NCI-H748 (cell line): ENCODE data around the gene VAMP8.
"Not testable (repeated sequence)": the region's sequence is repeated elsewhere in the genome, so short reads cannot be mapped to it uniquely, and the experiment has no call there.

Source experiments
- DNase-seq: peaks from one replicate; lab custom pipeline; 2025; ENCODE audit not compliant: unreplicated experiment; lab: John Stamatoyannopoulos, UW

VAMP8 gene

DNA sequence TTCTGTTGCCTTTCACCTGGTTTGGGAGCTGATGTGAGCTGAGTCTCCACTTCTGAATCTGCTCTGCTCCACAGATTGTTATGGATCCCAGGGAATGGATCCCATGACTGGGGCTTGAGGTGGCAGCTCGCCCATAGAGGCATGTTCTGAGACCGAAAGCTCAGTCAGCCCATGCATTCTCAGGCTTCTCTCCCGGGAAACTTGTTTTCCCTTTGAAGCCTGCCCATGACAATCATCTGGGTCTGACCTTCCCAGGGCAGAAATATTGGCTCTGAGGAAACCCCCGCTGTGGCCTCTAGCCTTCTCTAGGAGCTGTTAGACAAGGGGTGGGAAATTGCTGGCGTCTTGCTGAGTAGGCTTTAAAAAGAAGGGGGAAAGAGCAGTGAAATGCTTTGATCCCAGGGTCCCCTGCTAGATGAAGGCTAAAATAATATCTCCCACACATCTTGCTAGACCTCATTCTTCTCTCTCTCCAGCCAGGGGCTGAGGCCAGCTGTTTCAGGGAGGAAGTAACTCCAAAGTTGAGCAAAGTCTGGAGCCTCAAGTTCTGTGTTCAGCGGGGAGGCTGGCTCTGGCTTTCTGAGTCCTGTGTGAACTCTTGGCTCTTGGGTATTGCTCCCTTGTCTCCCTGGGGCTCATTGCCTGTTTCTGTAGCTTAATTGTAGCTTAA lies 2.0 kb downstream of the VAMP8 start:
- no peak for DNase-seq

- DNase-seq, result no peak
Observed at GRCh38 chr2:85580206-85580605, 2.8 kb downstream of the VAMP8 start.

- no peak for DNase-seq
Observed at GRCh38 chr2:85582492-85582891, 5.1 kb downstream of the VAMP8 start.

- no peak for DNase-seq
Observed at GRCh38 chr2:85583667-85584353, 6.4 kb downstream of the VAMP8 start.

- no peak for DNase-seq
Observed at GRCh38 chr2:85584354-85584856, 7.0 kb downstream of the VAMP8 start, which contains the start of gene VAMP5. Gene VAMP5 (plus strand): TSS chr2:85584431. CDS start chr2:85584491, 60 bp downstream.

GRCh38 chr2:85584857-85585780 lies 7.7 kb downstream of the VAMP8 start:
- no peak for DNase-seq

DNA sequence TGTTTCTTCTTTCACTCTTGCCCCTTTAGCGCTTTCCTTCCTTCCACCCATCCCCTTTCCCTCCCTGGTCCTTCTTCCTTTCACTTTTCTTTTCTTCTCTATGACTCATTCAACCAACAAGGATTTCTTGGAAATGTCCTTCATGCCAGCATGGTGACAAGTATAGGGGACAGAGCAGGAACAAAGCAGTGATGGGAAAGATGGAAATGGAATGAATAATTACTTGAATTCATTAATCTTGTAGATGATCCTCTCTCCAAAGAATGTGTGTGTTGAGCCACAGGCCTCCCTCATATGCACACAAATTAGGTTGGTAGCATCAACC lies 8.4 kb downstream of the VAMP8 start:
- DNase-seq, result no peak

- DNase-seq, result no peak
Observed at GRCh38 chr2:85588236-85588635, 10.8 kb downstream of the VAMP8 start.

DNA sequence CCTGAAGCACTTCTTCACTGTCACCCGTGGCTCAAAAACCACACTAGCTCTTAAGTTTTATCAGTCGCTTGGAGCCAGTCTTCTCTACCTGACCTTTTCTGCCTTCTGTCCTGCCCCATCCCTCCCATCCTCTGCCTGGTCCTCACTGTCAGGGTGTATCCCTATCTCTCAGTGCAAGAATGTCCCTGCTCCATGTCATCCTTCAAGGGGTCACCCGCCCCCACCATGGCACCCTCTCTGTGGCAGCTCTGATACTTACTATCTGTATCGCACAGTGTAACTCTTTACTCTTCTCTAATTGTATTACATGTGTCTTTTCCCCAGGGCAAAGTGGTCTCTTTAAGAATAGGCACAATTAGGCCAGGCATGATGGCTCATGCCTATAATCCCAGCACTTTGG lies 11.3 kb downstream of the VAMP8 start:
- no peak for DNase-seq

DNA sequence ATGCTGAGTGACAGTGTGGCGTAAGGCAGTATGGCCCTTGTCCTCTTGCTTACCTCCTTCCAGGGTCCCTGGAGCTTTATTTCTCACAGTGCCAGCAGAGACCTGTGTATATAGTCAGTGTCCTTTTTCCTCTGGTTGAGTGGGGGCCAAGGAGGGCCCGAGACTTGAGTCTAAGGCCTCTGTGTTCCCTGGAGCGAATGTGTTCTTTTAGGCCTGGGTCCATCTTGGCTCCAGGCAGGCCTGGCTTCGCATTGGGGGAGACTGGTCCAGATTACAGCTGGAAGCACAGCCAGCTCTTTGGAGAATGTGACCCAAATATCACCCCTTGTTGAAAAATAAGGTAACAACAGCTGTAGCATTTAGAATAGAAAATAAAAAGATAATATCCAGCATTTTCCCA lies 11.8 kb downstream of the VAMP8 start:
- no peak for DNase-seq

- DNase-seq, result peak; percentile 12
Observed at GRCh38 chr2:85589982-85590791, 12.8 kb downstream of the VAMP8 start.

- no peak for DNase-seq
Observed at GRCh38 chr2:85590950-85591349, 13.6 kb downstream of the VAMP8 start.

- no peak for DNase-seq
Observed at GRCh38 chr2:85591563-85591962, 14.2 kb downstream of the VAMP8 start.

DNA sequence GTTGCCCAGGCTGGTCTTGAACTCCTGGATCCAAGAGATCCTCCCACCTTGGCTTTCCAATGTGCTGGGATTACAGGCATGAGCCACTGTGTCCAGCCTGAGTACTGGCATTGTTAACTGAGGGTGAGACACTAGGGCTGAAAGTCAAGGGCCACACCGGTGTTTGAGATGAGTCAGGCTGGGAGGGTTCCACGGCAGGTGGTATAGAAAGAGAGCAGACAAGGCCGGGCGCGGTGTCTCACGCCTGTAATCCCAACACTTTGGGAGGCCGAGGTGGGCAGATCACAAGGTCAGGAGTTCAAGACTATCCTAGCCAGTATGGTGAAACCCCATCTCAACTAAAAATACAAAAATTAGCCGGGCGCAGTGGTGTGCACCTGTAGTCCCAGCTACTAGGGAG lies 14.9 kb downstream of the VAMP8 start:
- not testable (repeated sequence) for DNase-seq

DNA sequence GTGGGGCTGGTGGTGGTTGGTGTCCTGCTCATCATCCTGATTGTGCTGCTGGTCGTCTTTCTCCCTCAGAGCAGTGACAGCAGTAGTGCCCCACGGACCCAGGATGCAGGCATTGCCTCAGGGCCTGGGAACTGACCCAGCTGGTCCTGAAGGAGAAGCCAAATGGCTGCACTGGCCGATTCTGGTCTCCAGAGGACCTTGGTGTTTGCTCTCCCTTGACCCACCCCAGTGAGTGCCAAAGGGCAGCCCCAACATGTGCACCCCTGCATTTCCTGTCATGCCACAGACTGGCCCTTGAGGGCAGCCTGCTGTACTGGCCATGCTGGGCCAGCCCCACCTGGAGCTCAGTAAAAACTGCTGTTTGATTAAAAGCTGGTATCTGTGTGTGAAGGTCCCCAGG lies 15.6 kb downstream of the VAMP8 start:
- DNase-seq, result no peak

DNA sequence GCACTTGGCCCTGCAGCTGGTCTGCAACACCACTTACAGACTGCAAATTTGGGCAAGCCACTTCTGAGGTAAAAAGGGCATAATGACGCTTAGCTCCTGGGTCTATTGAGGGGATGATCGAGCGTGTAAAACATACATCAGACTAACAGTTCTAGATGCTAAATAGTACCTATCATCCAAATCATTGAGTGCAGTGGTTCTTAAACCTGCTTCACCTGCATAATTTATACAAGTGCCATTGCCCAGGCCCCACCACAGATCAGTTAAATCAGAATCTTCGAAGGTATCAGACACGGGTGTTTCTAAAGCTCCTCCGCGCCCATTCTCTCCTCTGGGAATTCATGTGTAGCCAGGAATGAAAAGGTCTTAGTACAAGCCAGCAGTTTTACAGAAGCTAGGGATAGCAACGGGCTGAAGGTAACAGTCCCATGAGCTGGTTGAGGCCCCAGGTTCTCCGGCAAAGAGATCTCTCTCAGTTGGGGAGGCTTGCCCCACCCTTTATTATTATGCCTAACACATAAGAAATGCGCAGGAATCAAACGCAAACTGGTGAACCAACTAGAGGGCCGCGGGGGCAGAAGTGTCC lies 17.4 kb downstream of the VAMP8 start:
- DNase-seq, result no peak

GRCh38 chr2:85595301-85596025 lies 18.1 kb downstream of the VAMP8 start, which contains the start of gene RNF181:
Gene RNF181 (plus strand): TSS chr2:85595745. CDS start chr2:85595764, 19 bp downstream.
- peak; percentile 95 for DNase-seq

DNA sequence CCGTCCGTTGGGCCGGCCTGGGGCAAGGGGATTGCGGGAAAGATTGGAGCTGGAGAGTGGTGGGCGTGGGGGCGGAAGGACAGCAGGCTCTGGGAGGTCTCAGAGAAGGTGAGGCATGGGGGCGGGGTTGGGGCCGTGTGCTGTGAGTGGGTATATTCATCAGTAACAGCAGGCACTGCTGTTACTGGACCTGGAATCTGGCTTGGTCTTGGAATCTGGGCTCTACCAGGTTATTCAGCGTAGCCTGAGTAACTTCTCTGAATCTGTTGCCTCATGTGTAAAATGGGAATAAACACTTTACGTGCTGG lies 18.6 kb downstream of the VAMP8 start:
- DNase-seq, result peak; percentile 8

DNA sequence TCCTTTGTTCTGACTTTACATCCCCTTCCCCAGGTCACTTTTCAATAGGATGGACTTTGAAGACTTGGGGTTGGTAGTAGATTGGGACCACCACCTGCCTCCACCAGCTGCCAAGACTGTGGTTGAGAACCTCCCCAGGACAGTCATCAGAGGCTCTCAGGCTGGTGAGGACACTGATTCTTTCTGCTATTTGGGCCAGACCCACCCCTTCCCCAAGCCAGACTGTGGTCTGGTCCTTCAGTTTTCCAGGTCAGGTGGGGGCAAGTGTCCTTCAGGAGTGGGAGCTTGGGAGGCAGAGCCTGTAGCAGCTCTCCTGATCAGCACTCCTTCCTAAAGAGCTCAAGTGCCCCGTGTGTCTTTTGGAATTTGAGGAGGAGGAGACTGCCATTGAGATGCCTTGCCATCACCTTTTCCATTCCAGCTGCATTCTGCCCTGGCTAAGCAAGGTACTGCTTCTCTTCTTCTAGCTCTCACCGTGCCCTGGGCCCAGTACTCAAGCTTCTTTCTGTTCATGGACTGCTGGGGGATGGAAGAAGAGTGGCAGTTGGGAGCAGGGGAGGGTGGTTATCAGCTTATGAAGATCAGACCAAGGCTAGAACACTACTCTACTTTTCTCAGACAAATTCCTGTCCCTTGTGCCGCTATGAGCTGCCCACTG lies 19.2 kb downstream of the VAMP8 start:
- DNase-seq, result no peak
